K562 (cell line): ENCODE data around the gene SELENOI.

Source experiments
- ETV6 ChIP-seq, 3 experiments: fragments of 150-350 bp in 1 of 3; sonication (generic) in 1 of 3; formaldehyde crosslinking in 1 of 3; IDR thresholded peaks; 2 replicates each; pipeline versions ENCODE4 v1.6.1 to v1.8.0; 2014 to 2022; ENCODE audit warnings: borderline replicate concordance in 2 of 3, low read depth in 2 of 3, antibody characterized with exemption in 1 of 3, low read length in 1 of 3, mild to moderate bottlenecking in 1 of 3, missing genetic modification reagents in 1 of 3
- EZH2 ChIP-seq: IDR thresholded peaks from 2 replicates; pipeline ENCODE4 v1.6.1; 2012; ENCODE audit warnings: low read depth, mild to moderate bottlenecking, inconsistent platforms, low read length, borderline replicate concordance
- POLR2A ChIP-seq: fragments of 450-650 bp; conservative IDR thresholded peaks from 2 replicates; pipeline ENCODE4 v1.6.1; 2016
- RBBP5 ChIP-seq: fragments of 200-600 bp; sonication (generic); IDR thresholded peaks from 2 replicates; pipeline ENCODE4 v1.6.1; 2012; ENCODE audit warnings: borderline replicate concordance, mild to moderate bottlenecking, low read length, control low read depth, inconsistent platforms; ENCODE audit not compliant: insufficient read depth, poor library complexity, severe bottlenecking
- SMAD1 ChIP-seq: fragments of 150-350 bp; IDR thresholded peaks from 2 replicates; pipeline ENCODE4 v1.6.1; 2014; ENCODE audit warnings: low read length, low read depth; ENCODE audit not compliant: partially characterized antibody
- USF2 ChIP-seq: sonication (generic); formaldehyde crosslinking; IDR thresholded peaks from 2 replicates; pipeline ENCODE4 v1.5.0; 2020; ENCODE audit warnings: missing genetic modification reagents
- ZNF121 ChIP-seq: sonication (generic); formaldehyde crosslinking; conservative IDR thresholded peaks from 2 replicates; pipeline ENCODE4 v1.8.0; 2022; ENCODE audit warnings: missing genetic modification reagents
- ZNF124 ChIP-seq: sonication (generic); formaldehyde crosslinking; IDR thresholded peaks from 2 replicates; pipeline ENCODE4 v1.8.1; 2022; ENCODE audit warnings: missing genetic modification reagents

- no peak for TF ChIP-seq POLR2A
- no peak for TF ChIP-seq ZNF121
- no peak for TF ChIP-seq SMAD1
- no peak for TF ChIP-seq EZH2
- no peak for TF ChIP-seq RBBP5
- no peak for TF ChIP-seq USF2
- TF ChIP-seq ETV6 (IDR thresholded peaks at IDR 0.05; ENCODE audit: borderline replicate concordance in 1 of 2, low read depth in 2 of 2, low read length in 1 of 2): no peak
- no peak for TF ChIP-seq ETV6 (CRISPR knock-in tag; IDR thresholded peaks at IDR 0.05; ENCODE audit: borderline replicate concordance)
- no peak for TF ChIP-seq ZNF124
These were observed 10.8 kb downstream of the SELENOI start for GRCh38 chr2:26356771-26357170.
